OCI-LY7 (cell line): ENCODE measurements around the gene TTLL5.

Experiments used
- CTCF ChIP-seq: fragments of 200-600 bp; sonication (generic); conservative IDR thresholded peaks from 2 replicates; pipeline ENCODE4 v1.5.1; 2014; ENCODE audit warnings: mild to moderate bottlenecking, antibody characterized with exemption, low read length, moderate library complexity, mixed read lengths
- EZH2phosphoT487 ChIP-seq: fragments of 200-600 bp; sonication (generic); IDR thresholded peaks from 2 replicates; pipeline ENCODE4 v1.6.1; 2018; ENCODE audit warnings: low read depth, borderline replicate concordance, mild to moderate bottlenecking, mixed run types, antibody characterized with exemption, low read length, moderate library complexity, mixed read lengths

GRCh38 chr14:75718199-75718598 is 57.2 kb downstream of the TTLL5 start:
- no peak for TF ChIP-seq CTCF
- no peak for TF ChIP-seq EZH2phosphoT487
